EL (cell line): ENCODE results near the gene NLRP3.
A peak's percentile ranks its signal among the peaks of the same experiment; 100 is the strongest.
"Not testable (repeated sequence)": the region's sequence is repeated elsewhere in the genome, so short reads cannot be mapped to it uniquely, and the experiment has no call there.

Source experiments
- DNase-seq: peaks from one replicate; pipeline ENCODE4 v3.0.0-alpha.2; 2016

The NLRP3 gene

DNA sequence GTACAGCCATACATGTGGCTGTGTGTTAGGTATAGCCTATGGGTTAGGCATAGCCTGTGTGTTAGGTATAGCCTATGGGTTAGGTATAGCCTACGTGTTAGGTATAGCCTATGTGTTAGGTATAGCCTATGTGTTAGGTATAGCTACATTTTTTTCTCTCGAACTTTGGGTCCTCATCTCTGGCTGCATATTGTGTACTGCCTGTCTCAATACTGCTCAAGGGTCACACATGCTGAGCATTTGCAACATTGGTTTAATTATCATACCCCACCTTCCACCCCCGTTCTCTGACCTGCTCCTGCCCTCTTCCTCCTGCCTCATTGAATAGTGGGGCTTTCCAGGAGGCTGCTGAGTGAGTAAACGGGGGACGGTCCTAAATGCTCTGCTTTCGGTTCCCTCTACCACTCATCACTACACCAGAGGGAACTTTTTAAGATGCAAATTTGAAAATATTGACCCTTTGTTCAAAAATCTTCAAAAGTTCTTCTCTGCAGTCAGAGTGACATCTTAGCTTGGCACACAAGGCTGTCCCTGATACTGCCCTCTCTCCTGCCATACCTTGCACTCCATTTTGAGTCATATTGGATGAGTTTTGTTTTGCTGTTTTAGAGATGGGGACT is 24.1 kb downstream of the NLRP3 start:
- no peak for DNase-seq

DNA sequence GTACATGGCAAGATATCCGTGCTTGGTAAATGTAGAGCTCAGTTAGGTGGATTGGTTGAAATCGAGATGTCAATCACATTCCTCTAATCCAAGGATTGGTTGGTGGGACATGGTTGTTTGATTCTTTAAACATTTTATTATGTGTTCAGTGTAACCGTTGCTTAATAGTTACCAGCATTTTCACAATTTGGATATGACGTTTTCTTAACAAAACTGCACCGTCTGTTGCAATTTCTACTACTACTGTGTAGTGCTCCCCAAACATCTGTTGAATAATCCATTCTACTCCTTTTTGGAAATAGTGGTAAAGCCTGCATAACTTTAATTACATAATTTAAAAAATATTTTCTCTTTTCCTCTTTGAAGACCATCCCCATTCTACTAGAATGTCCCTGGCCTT is 25.6 kb downstream of the NLRP3 start:
- DNase-seq, result no peak

DNA sequence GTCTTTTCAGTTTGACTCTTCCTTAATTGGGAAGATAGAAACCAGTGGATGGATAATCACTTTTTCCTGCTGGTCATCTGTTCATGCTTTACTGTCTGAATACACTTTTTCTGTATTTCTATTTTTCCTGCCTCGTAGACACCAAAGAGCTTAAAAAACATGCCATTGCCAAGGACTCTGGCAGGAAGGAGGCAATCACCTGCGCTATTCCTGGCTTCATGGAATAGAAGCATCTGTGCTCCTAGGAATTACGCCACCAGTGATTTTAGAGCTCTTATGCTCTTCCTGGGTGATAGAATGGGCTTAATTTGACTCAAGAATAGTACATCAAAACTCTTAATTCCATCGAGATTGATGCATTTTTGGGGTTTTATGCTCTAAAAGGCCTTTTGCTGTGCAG is 26.2 kb downstream of the NLRP3 start:
- no peak for DNase-seq

DNA sequence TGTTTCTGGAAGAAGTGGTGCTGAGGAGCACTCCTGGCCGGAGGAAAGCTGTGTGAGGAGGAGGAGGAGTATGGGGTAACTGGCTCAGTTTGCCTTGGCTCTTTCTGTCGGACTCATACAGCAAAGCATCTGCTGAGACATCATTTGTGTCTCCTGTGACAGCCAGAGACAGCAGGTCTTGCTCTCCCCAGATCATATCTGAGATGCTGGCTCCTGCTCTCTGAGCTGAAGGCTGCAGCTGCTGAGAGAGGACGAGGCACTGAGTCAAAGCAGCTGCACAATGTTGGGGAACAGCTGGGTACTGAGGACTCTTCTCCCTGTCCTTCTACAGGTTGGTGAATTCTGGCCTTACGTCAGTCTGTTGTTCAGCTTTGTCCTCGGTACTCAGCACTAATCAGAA is 27.7 kb downstream of the NLRP3 start:
- DNase-seq, result no peak

DNA sequence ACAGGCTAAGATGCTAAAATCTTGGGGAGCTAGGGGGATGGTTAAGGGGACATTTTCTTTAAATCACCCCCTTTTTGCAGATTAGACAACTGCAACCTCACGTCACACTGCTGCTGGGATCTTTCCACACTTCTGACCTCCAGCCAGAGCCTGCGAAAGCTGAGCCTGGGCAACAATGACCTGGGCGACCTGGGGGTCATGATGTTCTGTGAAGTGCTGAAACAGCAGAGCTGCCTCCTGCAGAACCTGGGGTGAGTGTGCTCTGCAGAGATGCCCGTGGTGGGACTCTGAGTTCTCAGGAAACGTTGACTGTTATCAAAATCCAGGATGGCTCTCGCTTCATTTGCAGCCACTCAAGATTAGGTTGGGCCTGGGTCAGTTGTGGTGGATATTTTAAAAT is 28.6 kb downstream of the NLRP3 start:
- no peak for DNase-seq

DNA sequence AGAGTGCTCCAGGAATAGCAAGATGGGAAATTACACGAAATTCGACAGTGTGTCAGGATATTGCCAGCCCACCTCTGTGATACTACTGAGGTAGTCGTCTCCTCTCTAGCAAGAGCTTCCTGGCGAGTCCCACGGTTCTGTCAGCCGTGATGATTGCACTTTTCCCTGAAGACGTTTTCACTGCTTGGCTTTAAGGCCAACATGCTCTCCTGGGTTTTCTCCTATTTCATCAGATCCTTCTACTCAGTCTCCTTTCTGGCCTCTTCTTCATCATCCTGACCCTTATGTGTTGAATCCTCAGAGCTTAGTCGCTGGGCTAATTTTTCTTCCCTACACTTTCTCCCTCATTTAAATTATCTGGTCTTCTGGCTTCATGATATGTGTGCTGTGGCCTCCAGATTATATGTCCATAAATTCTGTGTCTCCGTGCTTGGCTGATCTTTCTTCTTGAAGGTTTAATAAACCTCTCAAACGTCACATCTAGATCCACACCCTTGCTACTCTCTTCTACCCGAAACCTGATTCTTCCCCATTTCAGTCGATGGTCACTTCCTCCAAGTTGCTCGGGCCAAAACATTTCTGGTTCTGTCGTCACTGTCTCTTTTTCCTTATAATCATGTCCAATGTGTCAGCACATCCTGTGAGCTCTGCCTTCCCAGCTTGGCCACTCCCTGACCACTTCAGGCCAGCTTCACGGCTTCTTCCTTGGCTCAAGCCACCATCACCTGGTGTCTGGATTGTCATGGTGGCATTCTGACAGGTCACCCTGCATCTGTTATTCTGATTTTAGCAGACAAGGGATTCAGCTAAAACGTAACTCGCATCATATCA is 29.8 kb downstream of the NLRP3 start:
- DNase-seq, result no peak

DNA sequence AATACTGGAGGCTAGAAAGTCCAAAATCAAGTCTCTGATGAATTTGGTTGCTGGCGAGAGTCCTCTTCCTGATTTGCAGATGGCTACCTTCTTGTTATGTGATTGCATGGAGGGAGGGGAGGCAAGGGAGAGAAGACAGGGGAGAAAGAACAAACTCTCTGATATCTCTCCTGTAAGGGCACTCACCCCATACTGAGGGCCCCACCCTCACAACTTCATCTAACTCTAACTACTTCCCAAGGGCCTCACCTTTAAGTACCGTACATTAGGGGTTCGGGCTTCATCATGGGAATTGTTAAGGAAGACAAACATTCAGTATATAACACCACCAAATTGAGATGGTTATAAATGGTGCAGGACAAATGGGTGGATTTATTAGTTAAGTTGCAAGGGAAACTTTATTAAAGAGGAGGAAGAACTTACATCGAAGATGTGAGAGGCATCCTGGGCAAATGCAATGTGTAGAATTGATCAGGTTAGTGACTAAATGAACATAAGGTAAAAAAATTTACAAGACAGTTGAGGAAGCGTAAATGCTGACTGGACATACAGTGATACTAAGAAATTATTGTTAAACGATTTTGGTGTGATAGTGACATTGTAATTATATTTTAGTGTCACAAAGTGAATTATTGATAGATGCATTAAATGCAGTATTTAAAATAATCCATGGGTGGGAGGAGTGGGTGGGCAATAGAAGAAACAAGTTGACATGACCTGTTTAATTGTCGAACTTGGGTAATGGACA is 31.4 kb downstream of the NLRP3 start:
- DNase-seq, result no peak

DNA sequence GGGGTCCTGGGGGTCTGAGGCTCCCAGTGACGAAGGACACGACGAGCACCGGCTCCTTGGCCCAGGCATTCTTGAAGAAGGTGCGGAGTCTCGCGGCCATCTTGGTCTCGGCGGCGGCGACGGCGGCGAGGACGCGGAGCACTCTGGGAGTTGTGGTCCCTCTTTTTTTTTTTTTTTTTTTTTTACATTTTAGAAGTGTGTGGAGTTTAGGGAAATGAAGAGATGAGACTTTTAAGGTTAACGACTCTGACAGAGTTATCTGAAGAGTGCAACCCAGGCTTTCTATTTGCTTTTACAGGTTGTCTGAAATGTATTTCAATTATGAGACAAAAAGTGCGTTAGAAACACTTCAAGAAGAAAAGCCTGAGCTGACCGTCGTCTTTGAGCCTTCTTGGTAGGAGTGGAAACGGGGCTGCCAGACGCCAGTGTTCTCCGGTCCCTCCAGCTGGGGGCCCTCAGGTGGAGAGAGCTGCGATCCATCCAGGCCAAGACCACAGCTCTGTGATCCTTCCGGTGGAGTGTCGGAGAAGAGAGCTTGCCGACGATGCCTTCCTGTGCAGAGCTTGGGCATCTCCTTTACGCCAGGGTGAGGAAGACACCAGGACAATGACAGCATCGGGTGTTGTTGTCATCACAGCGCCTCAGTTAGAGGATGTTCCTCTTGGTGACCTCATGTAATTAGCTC is 32.3 kb downstream of the NLRP3 start:
- DNase-seq, result peak; percentile 53

DNA sequence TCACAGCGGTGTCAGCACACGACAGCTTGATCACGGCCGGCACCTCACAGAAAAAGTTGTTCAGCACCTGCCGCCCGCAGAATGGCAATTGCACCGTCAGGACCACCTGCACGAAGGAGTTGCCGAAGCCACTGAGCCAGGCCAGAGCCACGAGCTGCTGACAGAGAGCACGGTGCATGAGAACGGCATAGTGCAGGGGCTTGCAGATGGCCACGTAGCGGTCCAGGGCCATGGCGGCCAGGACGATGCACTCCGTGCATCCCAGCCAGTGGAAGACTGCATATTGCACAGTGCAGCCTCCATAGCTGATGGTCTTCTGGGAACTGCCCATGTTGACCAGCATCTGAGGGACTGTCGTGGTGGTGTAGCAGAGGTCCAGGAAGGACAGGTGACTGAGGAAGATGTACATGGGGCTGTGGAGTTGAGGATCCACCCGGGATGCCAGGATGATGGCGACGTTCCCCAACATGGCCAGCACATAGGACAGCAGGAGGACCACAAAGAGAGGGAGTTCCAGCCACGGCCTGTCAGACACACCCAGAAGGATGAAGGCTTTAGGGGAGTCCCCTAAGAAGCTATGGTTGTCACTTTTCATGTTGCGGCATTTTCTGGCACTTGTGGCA is 35.5 kb downstream of the NLRP3 start:
- no peak for DNase-seq

DNA sequence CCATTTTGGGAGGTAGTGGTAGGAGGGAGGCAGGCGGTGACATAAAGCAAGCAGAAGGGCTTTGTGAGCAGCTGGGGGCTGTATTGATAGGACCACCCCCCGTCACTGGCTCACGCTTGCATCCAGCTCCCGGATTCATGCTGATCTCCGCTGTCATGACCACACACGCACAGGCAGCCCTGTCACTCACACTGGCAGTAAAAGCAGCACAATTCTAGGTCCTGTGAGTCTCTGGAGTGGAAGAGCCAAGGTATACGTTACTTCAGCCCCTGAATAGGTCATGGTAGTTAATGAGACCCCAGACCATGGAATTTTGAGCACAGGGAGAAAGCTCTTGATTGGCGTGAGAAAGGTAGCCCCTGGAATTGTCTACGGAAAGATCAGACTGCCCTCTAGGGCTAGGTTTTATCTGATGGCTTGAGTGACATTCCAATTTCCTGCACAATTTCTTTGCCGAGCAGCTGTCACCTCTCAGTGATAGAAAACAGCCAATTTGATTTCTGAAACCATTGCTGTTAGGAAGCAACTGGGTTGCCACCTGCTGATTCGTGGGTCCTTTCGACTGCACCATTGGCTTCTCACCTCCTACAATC is 36.6 kb downstream of the NLRP3 start:
- DNase-seq, result no peak

DNA sequence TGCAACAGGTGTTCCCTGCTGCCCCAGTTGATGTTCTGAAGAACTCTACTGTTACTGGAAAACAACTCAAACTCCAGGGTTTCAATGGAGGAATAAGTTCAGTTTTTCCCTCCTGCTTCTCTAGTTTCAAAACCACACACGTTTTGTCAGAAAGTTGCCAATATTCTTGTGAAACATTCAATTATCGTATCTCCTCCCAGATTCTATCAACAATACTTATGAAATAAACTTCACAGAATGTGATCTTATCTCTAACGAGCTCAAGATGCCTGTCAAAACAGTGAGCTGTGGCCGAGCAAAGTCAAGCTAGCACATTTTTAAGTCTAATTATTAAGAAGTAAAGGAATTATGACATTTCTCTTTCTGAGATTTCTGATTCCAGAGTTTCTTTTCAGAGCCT is 37.3 kb downstream of the NLRP3 start:
- no peak for DNase-seq

DNA sequence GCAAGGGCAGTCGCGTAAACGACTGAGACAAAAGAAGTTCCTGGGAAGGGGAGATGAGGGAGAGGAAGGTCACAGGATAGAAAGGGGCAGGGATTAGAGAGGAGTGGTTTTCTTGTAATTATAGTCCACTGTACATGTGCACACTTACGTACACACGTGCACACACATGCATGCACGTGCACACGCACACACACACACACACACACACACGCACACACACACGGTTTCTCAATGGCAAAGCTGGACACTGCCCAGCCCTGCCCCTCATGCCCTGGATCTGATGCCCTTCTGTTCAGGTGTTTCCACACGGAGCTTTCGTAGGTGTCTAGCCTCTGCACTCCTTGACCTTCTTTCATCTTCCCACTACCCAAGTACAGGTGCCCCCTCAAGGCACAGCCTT is 38.0 kb downstream of the NLRP3 start:
- DNase-seq, result no peak

DNA sequence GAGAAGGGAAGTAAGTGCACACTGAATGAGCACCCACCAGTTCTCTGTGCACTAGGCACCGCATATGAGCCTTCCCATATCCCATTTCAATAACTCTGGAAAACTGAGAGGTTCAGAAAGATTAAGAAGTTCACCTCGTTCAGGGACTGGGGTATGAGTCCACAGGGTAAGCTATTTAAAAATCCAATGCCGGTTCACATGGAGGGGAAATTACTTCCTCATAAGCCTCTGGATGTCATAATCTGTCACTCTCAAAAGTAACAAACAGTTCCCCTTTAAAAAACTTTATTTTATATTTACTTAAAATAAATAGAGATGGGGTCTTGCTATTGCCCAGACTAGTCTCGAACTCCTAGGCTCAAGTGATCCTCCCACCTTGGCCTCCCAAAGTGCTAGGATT is 40.0 kb downstream of the NLRP3 start:
- no peak for DNase-seq

DNA sequence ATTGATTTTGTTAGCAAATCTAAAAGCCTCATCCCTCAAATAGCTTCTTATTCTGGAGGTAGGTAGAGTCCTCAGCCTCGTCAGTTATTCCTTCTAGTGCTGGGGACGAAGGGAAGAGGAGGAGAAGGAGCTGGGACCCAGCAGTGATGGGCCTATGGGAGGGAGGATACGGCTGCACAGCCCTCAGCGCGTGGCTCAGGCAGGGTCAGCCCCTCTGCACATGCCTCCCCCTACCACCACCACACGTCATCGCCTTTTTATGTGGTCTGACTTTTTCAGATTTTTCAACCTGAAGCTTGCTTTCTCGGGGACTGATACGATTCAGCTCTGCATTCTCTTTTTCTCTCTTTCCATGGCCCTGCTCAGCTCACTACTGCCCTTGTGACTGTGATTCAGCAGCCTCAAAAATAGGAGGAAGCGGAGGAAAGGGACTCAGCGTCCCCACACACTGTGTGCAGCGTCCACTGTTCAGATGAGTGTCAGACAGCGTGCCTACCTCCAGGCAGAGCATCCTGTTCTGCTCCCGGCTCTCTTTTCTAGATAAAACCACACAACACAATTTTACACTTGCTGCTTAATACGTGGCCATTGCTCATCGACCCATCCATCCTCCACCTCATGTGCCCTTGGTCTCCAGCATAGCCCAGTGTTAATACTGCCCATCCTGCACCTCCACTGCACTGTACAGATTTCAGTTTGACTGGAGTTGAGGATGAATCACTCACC is 41.1 kb downstream of the NLRP3 start:
- DNase-seq, result no peak

DNA sequence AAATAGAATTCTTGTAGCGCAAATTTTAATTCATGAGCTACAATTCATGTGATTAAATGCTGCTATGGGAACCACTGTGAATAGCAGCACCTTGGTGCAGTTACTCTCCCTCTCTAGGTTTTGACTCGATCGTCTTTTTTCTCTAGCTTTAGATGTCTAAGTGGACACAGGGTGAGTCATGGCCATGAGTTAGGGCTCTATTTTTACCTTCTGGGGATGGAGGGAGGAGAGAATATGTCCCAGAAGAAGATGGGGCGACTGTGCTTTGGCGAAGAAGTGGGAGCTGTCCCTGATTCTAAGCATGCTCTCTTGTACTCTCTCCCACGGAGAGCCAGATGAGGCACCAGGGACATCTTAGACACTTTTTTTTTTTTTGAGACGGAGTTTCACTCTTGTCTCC is 43.5 kb downstream of the NLRP3 start:
- no peak for DNase-seq

DNA sequence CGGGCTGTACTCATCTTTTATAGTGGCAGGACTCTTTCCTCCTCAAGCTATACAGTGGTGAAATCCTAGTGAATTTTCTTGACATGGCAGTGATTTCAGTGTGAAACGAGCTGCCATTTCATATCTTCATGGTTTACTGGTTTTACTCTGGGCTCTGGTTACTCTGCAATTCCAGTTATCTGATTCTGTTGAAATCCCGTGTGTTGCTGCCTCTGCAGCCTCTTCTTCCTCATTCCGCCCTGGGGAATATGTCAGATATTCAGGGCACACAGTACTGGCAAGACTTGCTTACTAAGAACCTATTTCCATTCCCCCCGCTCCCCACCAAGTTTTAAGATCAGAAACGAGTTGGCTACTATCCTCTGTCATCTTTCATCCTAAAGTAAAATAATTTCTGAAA is 49.8 kb downstream of the NLRP3 start:
- no peak for DNase-seq

DNA sequence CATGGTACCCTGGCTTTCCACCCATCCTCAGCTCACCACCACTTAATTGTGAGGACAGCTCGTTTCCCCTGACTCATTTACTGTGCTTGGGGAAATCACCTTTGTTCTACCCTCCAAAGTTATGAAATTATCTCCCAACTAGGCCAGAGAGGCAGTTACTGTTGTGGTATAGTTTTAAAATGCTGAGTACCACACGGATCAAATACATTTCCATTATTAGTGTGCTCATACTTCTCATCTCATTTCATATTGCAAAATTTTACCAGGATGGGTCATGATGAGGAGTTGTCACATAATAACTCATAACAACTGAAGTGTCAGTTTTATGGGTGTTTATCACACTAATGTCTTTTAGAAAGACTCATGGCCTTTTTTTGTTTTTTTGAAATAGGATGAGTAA is 51.2 kb downstream of the NLRP3 start:
- DNase-seq, result no peak

DNA sequence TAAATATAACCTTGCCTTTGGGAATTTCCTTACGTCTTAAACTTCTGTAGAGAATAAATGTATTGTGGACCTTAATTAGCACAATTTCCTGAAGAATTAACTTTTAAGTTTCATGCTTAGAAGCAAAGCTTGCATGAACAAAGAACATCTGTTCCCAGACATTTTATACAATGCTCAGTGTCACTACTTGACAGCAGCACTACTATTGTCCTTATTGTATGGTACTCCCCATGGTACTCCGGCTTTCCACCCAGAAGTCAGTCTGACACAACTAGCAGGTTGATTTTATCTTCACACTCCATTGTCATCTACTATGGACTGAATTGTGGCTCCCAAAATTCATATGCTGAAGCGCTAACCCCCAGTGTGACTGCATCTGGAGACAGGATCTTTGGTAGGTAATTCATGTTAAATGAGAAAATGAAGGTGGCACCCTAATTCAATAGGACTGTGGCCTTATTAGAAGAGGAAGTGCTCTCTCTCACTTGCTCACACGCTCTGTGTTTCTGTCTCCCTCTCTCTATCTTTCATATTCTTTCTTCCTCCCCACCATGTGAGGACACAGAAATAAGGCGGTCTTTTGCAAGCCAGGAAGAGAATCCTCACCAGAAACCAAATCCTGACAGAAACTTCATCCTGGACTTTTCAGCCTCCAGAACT is 52.6 kb downstream of the NLRP3 start:
- no peak for DNase-seq

DNA sequence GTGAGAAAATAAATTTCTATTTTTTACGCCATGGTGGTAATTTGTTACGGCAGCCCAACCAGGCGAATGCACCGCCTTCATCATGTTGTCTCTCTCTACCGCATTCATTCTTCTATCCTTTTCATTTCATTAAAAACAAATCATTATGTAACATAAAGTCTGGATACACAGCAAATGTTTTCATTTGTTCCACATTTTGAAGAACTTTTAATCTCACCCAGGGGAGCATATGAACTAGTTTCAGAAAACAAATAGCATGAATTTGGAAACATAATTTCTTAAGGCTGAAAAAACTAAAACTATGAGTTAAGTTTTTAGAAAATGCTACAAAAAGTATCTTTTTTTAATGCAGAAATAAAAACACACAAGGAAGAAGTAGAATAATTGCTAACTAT is 53.2 kb downstream of the NLRP3 start:
- no peak for DNase-seq

DNA sequence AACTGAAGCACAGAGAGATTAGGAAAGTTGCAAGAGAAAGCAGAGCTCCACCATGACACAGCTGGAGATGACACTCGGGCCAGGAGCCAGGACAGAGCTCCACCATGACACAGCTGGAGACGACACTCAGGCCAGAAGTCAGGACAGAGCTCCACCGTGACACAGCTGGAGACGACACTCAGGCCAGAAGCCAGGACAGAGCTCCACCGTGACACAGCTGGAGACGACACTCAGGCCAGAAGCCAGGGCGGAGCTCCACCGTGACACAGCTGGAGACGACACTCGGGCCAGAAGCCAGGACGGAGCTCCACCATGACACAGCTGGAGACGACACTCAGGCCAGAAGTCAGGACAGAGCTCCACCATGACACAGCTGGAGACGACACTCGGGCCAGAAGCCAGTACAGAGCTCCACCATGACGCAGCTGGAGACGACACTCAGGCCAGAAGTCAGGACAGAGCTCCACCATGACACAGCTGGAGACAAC is 55.0 kb downstream of the NLRP3 start:
- DNase-seq, result not testable (repeated sequence)

DNA sequence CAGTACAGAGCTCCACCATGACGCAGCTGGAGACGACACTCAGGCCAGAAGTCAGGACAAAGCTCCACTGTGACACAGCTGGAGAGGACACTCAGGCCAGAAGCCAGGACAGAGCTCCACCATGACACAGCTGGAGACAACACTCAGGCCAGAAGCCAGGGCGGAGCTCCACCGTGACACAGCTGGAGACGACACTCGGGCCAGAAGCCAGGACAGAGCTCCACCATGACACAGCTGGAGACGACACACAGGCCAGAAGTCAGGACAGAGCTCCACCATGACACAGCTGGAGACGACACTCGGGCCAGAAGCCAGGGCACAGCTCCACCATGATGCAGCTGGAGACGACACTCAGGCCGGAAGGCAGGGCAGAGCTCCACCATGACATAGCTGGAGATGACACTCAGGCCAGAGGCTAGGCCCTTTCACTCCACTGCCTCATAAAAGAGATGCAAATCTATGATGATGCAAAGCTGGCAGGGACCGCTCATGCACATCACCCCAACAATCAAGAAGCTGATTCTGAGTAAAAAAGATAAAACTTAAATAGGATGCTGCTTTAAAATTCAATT is 55.6 kb downstream of the NLRP3 start:
- DNase-seq, result no peak
